Mesothelial cell of epicardium (in vitro differentiated cells): ENCODE data around the gene TRPM3. TPM values are rescaled to one million over a fixed set of nuclear protein-coding genes. Genes with fewer than 3 reads are reported as not detected.

Source experiments
- DNase-seq, 2 experiments: peaks; one replicate each; pipeline ENCODE4 v3.0.0; 2021; ENCODE audit warnings: low spot score in 2 of 2; ENCODE audit not compliant: unreplicated experiment in 2 of 2
- H3K27ac Mint-ChIP-seq: 2 replicates; pipeline ENCODE4 v1.8.0; 2021; ENCODE audit warnings: mixed read lengths
- H3K27me3 Mint-ChIP-seq: 2 replicates; pipeline ENCODE4 v1.8.0; 2021; ENCODE audit warnings: low read depth, mixed read lengths
- H3K36me3 Mint-ChIP-seq: 2 replicates; pipeline ENCODE4 v1.8.0; 2021; ENCODE audit warnings: mixed read lengths
- H3K4me1 Mint-ChIP-seq: 2 replicates; pipeline ENCODE4 v1.8.0; 2021; ENCODE audit warnings: mixed read lengths
- H3K4me3 Mint-ChIP-seq: 2 replicates; pipeline ENCODE4 v1.8.0; 2021; ENCODE audit warnings: mild to moderate bottlenecking, moderate library complexity, mixed read lengths
- H3K9me3 Mint-ChIP-seq: 2 replicates; pipeline ENCODE4 v1.8.0; 2021; ENCODE audit warnings: mixed read lengths
- total RNA-seq: library from RNA; stranded (reverse); gene quantifications from 3 replicates; pipeline ENCODE4 v1.2.1, GENCODE V29; 2021
- TF ChIP-seq, protein P1 (sequence below): fragments of 200-600 bp; sonication (generic); IDR thresholded peaks from one replicate; pipeline ENCODE4 v1.5.0; 2021; ENCODE audit warnings: antibody characterized with exemption; ENCODE audit not compliant: unreplicated experiment

The TRPM3 gene
- total RNA-seq, 1 donor from 2014 or later = 1.6 TPM

DNA sequence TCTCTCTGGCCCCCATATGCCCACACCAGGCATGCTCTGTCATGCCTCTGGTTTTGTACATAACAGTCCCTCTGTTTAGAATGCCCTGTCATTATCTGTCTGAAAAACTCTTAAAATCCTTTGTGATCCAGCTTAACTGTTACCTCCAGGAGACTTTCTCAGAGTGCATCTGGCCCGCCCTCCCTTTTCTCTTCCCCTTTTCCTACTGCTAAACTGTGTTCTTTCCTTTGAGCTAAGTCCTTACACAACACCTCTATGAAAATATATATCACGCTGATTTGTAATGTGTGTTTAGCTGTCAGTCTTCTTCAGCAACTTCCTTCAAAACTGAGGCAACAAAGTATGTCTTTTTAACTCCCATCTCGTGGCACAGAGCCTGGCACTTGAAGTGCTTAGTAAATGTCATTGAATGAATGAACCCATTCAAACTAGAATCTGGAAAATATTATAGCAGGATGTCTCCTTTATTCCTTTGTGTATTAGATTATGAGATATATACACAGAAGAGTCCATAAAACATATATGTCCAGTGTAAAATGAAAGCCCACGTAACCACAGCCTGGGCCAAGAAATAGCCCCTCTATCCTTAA, 540.7 kb downstream of the TRPM3 start:
- Mint-ChIP-seq H3K4me3 (no peak overlapping the region), H3K4me1 (peaks cover 3% of the 10 kb centered on the region), H3K36me3 (no peaks in the 10 kb centered on the region), H3K9me3 (no peaks in the 10 kb centered on the region), H3K27ac (no peak overlapping the region), H3K27me3 (no peaks in the 10 kb centered on the region)
- no peak for DNase-seq
- TF ChIP-seq, protein P1, sequence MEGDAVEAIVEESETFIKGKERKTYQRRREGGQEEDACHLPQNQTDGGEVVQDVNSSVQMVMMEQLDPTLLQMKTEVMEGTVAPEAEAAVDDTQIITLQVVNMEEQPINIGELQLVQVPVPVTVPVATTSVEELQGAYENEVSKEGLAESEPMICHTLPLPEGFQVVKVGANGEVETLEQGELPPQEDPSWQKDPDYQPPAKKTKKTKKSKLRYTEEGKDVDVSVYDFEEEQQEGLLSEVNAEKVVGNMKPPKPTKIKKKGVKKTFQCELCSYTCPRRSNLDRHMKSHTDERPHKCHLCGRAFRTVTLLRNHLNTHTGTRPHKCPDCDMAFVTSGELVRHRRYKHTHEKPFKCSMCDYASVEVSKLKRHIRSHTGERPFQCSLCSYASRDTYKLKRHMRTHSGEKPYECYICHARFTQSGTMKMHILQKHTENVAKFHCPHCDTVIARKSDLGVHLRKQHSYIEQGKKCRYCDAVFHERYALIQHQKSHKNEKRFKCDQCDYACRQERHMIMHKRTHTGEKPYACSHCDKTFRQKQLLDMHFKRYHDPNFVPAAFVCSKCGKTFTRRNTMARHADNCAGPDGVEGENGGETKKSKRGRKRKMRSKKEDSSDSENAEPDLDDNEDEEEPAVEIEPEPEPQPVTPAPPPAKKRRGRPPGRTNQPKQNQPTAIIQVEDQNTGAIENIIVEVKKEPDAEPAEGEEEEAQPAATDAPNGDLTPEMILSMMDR = no peak

DNA sequence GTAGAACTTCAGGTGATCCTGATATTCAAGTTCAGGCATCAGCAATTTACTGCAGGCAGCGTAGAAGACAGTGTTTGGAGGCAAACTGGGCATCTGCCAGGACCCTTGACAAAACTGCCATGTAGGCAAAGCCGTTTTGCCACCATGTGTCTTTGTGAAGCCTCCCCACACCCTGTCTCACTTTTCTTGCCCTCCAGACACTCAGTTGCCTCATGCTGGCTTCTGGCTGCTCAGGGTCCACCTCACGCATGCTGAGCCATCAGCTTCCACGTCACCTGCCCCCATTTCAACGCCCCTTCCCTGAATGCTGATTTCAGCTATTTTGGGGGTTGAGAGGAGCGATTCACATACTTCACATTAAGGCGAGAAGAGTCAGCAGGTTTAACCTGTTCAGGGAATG, 541.7 kb downstream of the TRPM3 start:
- H3K4me3 Mint-ChIP-seq = no peak overlapping the region
- TF ChIP-seq, protein P1 = no peak
- no peak for DNase-seq
- no peaks in the 10 kb centered on the region for H3K36me3 Mint-ChIP-seq
- H3K27me3 Mint-ChIP-seq = no peaks in the 10 kb centered on the region
- H3K4me1 Mint-ChIP-seq = peaks cover 3% of the 10 kb centered on the region
- no peak overlapping the region for H3K27ac Mint-ChIP-seq
- no peaks in the 10 kb centered on the region for H3K9me3 Mint-ChIP-seq

DNA sequence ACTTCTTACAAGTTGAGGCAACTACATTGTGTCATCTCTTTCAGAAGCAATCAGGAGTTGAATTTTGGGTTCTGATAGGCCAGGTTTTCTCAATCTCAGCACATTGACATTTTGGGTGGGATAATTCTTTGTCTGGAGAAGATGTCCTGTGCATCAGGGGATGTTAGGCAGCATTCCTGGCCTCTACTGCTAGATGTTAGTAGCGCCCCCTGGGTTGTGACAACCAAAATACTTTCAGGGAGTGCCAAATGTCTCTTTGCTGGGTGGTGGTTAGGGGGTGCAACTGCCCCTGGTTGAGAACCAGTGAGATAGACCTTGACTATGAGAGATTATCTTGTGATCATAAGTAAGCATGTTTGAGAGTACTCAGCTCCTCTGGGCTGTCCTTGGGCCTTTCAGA, 542.7 kb downstream of the TRPM3 start:
- H3K27ac Mint-ChIP-seq = no peak overlapping the region
- no peaks in the 10 kb centered on the region for H3K27me3 Mint-ChIP-seq
- H3K36me3 Mint-ChIP-seq = no peaks in the 10 kb centered on the region
- no peak for DNase-seq
- H3K9me3 Mint-ChIP-seq = no peaks in the 10 kb centered on the region
- TF ChIP-seq, protein P1 = no peak
- no peak overlapping the region for H3K4me3 Mint-ChIP-seq
- peaks cover 7% of the 10 kb centered on the region for H3K4me1 Mint-ChIP-seq

DNA sequence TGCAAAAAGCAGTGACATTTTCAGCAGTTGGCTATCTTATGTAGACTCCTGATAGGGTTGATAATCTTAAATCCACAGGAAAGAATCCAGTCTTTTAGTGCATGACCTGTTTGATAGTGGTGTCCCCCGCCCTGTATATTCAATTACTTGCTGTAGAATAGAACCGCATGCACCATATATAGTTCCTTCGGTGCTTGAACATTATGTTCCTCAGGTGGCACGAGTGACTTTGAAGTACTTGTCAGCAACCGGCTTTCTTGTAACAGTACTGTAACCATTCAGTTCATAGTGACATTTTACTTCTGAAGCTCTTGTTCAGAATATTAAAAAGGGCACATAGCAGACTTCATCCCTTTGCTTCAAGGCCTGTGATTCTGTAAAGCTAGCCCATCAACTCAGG, 543.8 kb downstream of the TRPM3 start:
- TF ChIP-seq, protein P1 = no peak
- DNase-seq = no peak
- H3K27me3 Mint-ChIP-seq = no peaks in the 10 kb centered on the region
- peaks cover 7% of the 10 kb centered on the region for H3K4me1 Mint-ChIP-seq
- no peak overlapping the region for H3K4me3 Mint-ChIP-seq
- H3K9me3 Mint-ChIP-seq = no peaks in the 10 kb centered on the region
- H3K36me3 Mint-ChIP-seq = no peaks in the 10 kb centered on the region
- no peak overlapping the region for H3K27ac Mint-ChIP-seq

DNA sequence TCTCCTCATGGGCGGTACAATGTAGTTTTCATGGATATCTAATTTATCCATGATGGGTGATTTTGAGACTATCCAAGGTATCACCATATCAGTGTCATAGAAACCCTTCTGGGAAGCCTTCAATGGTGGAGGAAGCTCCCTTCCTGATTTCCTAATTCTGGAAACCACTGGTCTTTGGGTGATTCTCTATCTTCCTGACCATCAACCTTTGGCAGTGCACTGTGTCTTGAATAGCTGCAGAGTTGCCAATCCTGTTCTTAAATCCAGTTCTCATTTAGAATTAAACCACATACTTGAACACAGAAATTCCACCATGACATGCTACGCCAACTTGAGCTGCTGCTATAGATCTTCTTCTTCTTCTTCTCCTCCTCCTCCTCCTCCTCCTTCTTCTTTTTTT, 545.3 kb downstream of the TRPM3 start:
- Mint-ChIP-seq H3K4me3 (no peak overlapping the region), H3K27ac (no peak overlapping the region), H3K36me3 (no peaks in the 10 kb centered on the region), H3K9me3 (no peaks in the 10 kb centered on the region), H3K27me3 (no peaks in the 10 kb centered on the region), H3K4me1 (peaks cover 7% of the 10 kb centered on the region)
- TF ChIP-seq, protein P1 = no peak
- no peak for DNase-seq
